Stimulated activated effector memory CD8-positive, alpha-beta T cell treated with anti-CD3 and anti-CD28 coated beads, Interleukin-12 subunit alpha, Interleukin-12 subunit beta, amount 100 ng/mL, for 72 hours (primary cell): ENCODE measurements around the gene RHOC.
A peak's percentile ranks its signal among the peaks of the same experiment; 100 is the strongest.

Source experiments
- ATAC-seq: fragments of 150-1000 bp; cut with Tn5 transposase; 2 replicates; pipeline ENCODE4 v1.10.0; 2021
- DNase-seq, 2 donors: peaks; one replicate each; pipeline ENCODE4 v3.0.0; 2021 to 2022; ENCODE audit warnings: low spot score in 2 of 2
- H3K27ac Mint-ChIP-seq: one replicate; pipeline ENCODE4 v1.8.0; 2022; ENCODE audit warnings: mild to moderate bottlenecking, mixed read lengths
- H3K36me3 Mint-ChIP-seq: one replicate; pipeline ENCODE4 v1.8.0; 2022; ENCODE audit warnings: mild to moderate bottlenecking, mixed read lengths
- H3K4me1 Mint-ChIP-seq: one replicate; pipeline ENCODE4 v1.8.0; 2022; ENCODE audit warnings: mixed read lengths
- H3K4me3 Mint-ChIP-seq: one replicate; pipeline ENCODE4 v1.8.0; 2022; ENCODE audit warnings: mild to moderate bottlenecking, mixed read lengths
- H3K9me3 Mint-ChIP-seq: one replicate; pipeline ENCODE4 v1.8.0; 2022; ENCODE audit warnings: mixed read lengths

The RHOC gene

DNA sequence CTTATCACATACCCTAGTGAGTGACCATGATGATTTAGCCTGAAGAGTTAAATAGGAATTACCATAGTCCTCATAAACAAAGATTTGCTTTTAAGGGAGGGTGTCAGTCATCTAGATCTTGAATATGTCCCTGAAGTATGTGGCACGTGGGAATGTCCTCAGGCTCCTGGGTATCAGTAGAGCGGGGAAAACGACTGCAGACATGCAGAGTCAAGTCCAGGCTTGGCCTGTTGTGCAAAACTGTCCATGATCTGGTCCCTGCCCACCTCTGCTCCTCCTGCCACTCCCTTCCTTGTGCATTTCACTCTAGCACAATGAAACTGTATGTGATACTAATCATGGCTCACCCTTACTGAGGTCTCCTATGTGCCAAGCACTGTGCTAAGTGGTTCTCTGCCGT lies 19.6 kb downstream of the RHOC start:
- no peaks in the 10 kb centered on the region for H3K9me3 Mint-ChIP-seq
- DNase-seq (no peak), ATAC-seq (no peak)
- no peak overlapping the region for H3K4me3 Mint-ChIP-seq
- peaks cover 20% of the 10 kb centered on the region for H3K4me1 Mint-ChIP-seq
- peaks cover 16% of the 10 kb centered on the region for H3K36me3 Mint-ChIP-seq
- no peak overlapping the region for H3K27ac Mint-ChIP-seq

GRCh38 chr1:112686835-112687234 lies 20.1 kb downstream of the RHOC start:
- Mint-ChIP-seq H3K36me3 (peaks cover 16% of the 10 kb centered on the region), H3K4me1 (peaks cover 20% of the 10 kb centered on the region), H3K4me3 (no peak overlapping the region), H3K27ac (no peak overlapping the region), H3K9me3 (no peaks in the 10 kb centered on the region)
- ATAC-seq (peak; percentile 53), DNase-seq (no peak)

DNA sequence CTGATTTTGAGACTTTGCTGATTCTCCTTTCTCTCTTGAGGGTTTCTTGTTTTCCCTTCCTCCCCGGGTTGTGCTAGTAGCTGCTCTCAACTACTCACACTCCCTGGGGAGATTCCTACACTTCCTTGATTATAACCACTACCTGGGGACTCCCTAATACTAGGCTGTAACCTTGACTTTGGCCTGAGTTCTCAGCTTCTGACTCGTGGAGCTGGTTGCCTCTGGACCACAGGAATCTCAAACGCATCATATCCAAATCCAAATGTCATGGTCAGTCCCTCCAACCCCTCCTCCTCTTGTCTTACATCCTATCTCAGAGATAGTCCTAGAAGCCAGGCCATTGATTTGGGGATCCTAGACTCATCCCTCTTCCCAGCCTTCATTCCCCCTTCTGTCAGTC lies 20.5 kb downstream of the RHOC start:
- DNase-seq, result no peak
- no peak for ATAC-seq
- H3K36me3 Mint-ChIP-seq, result peaks cover 16% of the 10 kb centered on the region
- no peaks in the 10 kb centered on the region for H3K9me3 Mint-ChIP-seq
- no peak overlapping the region for H3K4me3 Mint-ChIP-seq
- H3K4me1 Mint-ChIP-seq, result peaks cover 20% of the 10 kb centered on the region
- no peak overlapping the region for H3K27ac Mint-ChIP-seq

GRCh38 chr1:112685913-112686312 lies 21.0 kb downstream of the RHOC start:
- Mint-ChIP-seq H3K36me3 (peaks cover 14% of the 10 kb centered on the region), H3K4me1 (peaks cover 20% of the 10 kb centered on the region), H3K9me3 (no peaks in the 10 kb centered on the region), H3K27ac (no peak overlapping the region), H3K4me3 (no peak overlapping the region)
- DNase-seq (no peak), ATAC-seq (no peak)

DNA sequence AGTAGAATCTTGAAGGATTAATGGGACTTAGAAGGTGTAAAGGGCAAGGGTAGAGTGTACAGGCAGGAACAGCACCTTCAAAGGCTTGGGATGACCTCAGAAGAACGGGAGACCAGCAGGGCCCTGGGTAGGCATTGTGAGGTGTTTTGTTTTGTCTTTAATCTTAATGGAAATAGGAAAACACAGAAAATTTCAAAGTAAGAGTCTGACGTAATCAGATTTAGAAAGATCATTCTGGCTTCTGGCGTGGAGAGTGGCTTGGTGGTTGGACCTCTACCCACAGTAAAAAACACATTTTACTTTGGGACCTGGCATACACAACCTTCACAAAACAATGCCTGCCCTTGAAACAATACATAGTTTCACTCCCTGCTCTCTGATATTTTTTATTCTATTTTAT lies 28.3 kb downstream of the RHOC start:
- no peak for ATAC-seq
- H3K27ac Mint-ChIP-seq, result no peak overlapping the region
- no peaks in the 10 kb centered on the region for H3K9me3 Mint-ChIP-seq
- H3K4me3 Mint-ChIP-seq, result no peak overlapping the region
- DNase-seq, result no peak
- peaks cover 43% of the 10 kb centered on the region for H3K4me1 Mint-ChIP-seq
- H3K36me3 Mint-ChIP-seq, result peaks cover 14% of the 10 kb centered on the region

DNA sequence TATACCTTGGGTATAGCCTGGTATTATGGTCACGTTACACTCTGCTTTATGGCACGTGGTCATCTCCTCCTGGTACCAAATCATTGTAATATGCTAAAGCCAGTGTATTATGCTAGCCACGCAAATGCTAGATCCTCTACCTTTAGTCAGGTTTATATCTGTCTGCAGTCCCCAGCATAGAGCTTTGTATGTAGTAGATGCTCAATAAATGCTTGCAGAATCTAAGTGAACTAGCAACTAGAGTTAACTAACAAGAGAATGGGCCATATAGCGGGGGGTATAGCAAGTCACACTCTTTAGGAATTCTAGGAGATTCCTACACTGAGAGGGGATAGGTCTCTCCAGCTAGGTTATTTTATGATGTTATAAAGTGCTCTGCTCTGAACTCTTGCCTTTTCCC lies 29.4 kb downstream of the RHOC start:
- no peaks in the 10 kb centered on the region for H3K9me3 Mint-ChIP-seq
- no peak overlapping the region for H3K4me3 Mint-ChIP-seq
- DNase-seq, result no peak
- peaks cover 25% of the 10 kb centered on the region for H3K36me3 Mint-ChIP-seq
- H3K4me1 Mint-ChIP-seq, result peaks cover 51% of the 10 kb centered on the region
- H3K27ac Mint-ChIP-seq, result no peak overlapping the region
- no peak for ATAC-seq

- no peak overlapping the region for H3K27ac Mint-ChIP-seq
These were observed 30.4 kb downstream of the RHOC start for GRCh38 chr1:112676543-112676942.

DNA sequence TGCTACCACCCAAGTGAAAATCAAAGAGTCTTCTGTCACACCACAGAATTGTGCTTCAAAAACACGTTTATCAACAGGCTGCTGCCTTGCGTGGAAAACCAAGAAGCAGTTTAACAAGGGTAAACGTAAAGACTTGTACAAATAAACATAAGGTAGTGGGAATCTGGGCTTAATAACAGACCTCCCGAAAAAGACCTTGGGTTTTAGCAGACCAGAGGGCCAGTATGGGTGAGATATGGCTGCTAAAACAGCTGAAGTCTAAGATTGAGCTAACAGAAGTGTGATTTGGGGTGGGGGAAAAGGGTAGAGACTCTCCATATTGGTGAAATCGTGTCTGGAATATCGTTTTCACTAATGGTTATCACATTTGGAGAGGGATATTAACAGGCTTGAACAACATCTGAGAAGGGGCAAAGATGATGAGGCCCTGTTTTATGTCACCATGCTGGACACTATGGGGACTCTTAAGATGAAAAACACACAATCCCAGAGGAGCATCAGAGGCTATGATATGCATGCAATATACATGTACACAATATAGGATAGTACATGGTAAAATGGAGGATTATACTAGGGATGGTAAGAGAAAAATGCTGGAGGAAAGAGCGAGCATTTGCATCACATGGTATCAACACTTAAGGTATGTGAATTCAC lies 31.1 kb downstream of the RHOC start:
- peak overlapping the region; percentile 99 for H3K27ac Mint-ChIP-seq
- H3K4me3 Mint-ChIP-seq, result peak overlapping the region; percentile 95
- DNase-seq (no peak), ATAC-seq (no peak)
- H3K9me3 Mint-ChIP-seq, result no peaks in the 10 kb centered on the region
- H3K4me1 Mint-ChIP-seq, result peaks cover 56% of the 10 kb centered on the region
- peaks cover 42% of the 10 kb centered on the region for H3K36me3 Mint-ChIP-seq

More at GRCh38 chr1:112676543-112676942, 30.4 kb downstream of the RHOC start:
- ATAC-seq (no peak), DNase-seq (no peak)
- Mint-ChIP-seq H3K4me1 (peaks cover 56% of the 10 kb centered on the region), H3K4me3 (no peak overlapping the region), H3K9me3 (no peaks in the 10 kb centered on the region), H3K36me3 (peaks cover 35% of the 10 kb centered on the region)

DNA sequence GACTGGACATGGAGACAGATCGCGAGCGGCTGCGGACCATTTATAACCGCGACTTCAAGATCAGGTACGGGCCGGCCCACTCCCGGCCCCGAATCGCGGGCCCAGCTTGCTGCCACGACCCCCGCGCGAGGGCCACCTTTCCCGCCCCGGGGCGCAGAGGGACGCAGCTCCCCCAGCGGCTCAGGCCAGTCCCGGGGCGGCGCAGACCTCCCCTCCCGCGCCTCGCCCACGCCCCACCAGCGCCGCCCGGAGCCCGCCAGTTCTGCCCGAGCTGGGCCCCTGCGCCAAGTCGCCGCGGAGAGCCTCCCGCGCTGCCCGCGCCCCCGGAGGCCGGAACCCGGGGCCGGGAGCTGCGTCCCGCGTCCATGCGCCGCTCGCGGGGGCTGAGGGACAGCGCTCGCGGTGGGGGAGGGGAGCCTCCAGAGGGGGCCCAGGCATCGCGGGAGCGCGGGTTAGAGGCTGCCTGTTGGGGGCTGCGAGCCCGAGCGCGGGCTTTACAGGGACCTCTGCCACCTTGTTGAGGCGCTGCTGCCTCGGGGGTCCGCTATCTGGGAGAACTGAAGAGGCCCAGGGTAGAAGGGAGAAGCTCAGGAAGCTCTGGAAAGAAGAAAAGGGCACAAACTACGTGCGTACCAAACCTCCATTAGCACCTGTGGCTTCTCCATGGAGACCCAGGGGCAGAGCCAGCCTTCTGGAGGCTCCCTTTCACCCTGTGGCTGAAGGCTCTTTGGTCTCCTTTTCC lies 31.8 kb downstream of the RHOC start:
- H3K4me1 Mint-ChIP-seq, result peaks cover 56% of the 10 kb centered on the region
- H3K36me3 Mint-ChIP-seq, result peaks cover 49% of the 10 kb centered on the region
- peak; percentile 75 for ATAC-seq
- peak; percentile 46 to 76 for DNase-seq
- no peaks in the 10 kb centered on the region for H3K9me3 Mint-ChIP-seq
- peak overlapping the region; percentile 95 for H3K4me3 Mint-ChIP-seq
- H3K27ac Mint-ChIP-seq, result peak overlapping the region; percentile 99

DNA sequence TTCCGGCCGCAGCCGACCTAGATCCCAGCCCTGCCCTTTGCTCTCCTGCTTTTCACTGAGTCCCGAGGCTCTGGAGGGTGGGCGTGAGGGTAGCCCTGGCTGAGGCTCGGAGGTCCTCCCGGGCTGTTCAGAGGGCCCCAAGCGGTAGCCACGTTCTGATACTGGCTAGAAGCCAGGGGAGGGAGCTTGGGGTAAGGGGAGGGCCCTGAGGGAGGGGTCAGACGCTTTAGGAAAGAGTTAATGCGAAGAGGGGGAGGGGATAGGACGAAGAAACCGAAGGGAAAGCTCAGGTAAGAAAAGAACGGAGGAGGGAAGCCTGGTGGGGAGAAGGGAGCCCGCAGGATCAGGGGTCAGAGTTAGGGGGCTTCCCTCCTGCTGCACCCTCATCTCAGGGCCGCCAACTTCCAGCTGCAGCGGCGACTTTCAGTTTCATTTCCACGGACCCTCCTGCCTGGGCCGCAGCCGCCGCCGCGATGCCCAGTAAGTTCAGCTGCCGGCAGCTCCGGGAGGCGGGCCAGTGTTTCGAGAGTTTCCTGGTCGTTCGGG lies 32.4 kb downstream of the RHOC start, which contains the start of gene MOV10:
Gene MOV10, plus strand, starts transcription at position 220 of the 546 bp plus-strand sequence. Its CDS starts 254 bp downstream, at position 474.
- Mint-ChIP-seq H3K27ac (peak within 1 kb of the TSS; percentile 99), H3K9me3 (no peaks in the 10 kb centered on the region), H3K36me3 (peaks cover 55% of the 10 kb centered on the region), H3K4me3 (peak within 1 kb of the TSS; percentile 95), H3K4me1 (peaks cover 56% of the 10 kb centered on the region)
- ATAC-seq (peak; percentile 83), DNase-seq (peak; percentile 27 to 82)

DNA sequence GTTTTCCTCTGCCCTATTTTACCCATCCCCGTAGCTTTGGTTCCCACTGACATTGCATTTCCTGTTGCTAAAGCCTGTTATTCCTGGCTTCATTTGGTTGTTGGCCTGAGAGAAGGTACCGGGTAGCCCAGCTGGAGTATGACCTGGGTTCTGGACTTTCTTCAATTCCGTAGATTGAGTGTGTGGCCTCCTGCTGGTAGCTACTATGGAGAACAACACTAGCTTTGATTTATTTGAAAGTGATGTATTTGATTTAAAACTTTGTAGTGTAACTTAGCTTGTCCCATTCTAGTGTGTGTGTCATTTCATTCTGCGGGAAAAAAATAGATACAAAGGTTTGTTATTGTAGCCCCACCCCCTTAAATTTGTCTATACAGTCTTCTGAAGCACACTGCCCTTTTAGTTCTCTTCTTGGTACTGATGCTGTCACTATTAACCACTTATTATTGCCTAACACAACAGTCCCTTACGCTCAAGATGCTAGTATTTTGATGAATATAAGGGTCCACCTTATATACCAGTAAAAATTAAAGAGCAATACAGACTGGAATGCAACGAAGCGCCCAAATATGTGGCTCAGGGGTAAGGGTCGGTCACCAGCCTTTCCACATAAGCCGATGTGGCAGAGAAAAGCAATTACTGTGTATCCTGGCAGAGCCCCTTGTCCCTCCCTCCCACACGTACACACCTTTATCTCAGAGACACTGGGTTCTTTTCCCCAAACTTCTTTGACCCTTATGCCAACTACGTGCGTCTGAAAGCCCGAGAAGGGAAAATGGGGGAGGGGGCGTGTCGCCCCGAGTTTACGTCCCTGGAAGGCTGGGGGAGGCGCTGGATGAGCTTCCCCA lies 33.1 kb downstream of the RHOC start:
- peaks cover 62% of the 10 kb centered on the region for H3K36me3 Mint-ChIP-seq
- H3K27ac Mint-ChIP-seq, result peak overlapping the region; percentile 99
- H3K4me3 Mint-ChIP-seq, result peak overlapping the region; percentile 95
- H3K9me3 Mint-ChIP-seq, result no peaks in the 10 kb centered on the region
- H3K4me1 Mint-ChIP-seq, result peaks cover 58% of the 10 kb centered on the region
- ATAC-seq, result no peak
- no peak for DNase-seq

DNA sequence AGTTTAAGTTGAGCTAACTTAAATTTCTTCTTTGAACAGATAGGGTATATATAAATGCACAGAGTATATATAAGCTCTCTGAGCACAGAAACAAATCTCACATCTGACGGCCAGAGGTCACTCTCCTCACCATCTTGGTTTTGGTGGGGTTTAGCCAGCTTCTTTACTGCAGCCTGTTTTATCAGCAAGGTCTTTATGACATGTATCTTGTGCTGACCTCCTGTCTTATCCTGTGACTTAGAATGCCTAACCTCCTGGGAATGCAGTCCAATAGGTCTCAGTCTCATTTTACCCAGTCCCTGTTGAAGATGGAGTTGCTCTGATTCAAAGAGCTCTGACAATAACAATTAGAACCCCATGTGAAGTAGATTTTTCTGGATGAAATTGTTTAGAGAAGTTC lies 34.1 kb downstream of the RHOC start:
- Mint-ChIP-seq H3K9me3 (no peaks in the 10 kb centered on the region), H3K36me3 (peaks cover 72% of the 10 kb centered on the region), H3K4me3 (no peak overlapping the region), H3K27ac (peak overlapping the region; percentile 99), H3K4me1 (peaks cover 61% of the 10 kb centered on the region)
- DNase-seq, result no peak
- no peak for ATAC-seq

- Mint-ChIP-seq H3K4me3 (no peak overlapping the region), H3K4me1 (peaks cover 65% of the 10 kb centered on the region), H3K9me3 (no peaks in the 10 kb centered on the region), H3K36me3 (peaks cover 80% of the 10 kb centered on the region), H3K27ac (peak overlapping the region; percentile 77)
- DNase-seq, result no peak
- no peak for ATAC-seq
These were observed 34.9 kb downstream of the RHOC start for GRCh38 chr1:112672009-112672408.

DNA sequence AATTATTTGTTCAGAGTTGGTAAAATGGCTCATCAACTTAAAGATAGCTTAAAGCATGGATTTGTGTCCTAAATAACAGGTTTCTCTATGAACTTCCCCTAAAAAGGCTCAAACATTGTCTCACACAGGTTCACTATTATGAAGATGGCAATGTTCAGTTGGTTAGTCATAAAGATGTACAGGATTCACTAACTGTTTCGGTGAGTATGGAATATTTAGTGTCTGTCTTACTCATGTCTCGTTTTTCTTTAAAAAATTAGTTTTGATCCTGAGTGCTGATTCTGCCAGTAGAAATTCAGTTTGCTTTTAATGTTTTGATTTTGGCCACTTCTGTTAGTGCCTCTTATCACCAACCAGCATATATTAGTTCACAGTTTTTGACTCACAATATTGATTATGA lies 40.0 kb downstream of the RHOC start:
- peaks cover 34% of the 10 kb centered on the region for H3K4me1 Mint-ChIP-seq
- H3K9me3 Mint-ChIP-seq, result no peaks in the 10 kb centered on the region
- peaks cover 100% of the 10 kb centered on the region for H3K36me3 Mint-ChIP-seq
- H3K27ac Mint-ChIP-seq, result peak overlapping the region; percentile 80
- no peak overlapping the region for H3K4me3 Mint-ChIP-seq
- peak; percentile 88 for ATAC-seq
- no peak for DNase-seq

DNA sequence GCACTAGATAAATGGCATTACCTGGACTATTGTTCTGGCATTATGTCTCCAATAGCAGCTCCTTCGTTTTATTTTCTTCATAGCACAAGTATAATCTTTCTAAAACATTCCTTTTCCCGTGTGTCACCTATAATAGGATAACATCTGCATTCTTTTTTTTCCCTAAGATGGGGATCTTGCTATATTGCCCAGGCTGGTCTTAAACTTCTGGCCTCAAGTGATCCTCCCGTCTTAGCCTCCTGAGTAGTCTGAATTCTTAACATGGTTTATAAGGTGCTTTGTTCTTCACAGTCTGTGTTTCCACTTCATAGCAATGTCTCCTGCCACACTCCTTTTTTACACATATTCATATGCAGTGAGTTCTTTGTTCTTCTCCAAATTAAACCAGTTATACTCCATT lies 41.1 kb downstream of the RHOC start:
- Mint-ChIP-seq H3K9me3 (no peaks in the 10 kb centered on the region), H3K4me3 (no peak overlapping the region), H3K27ac (no peak overlapping the region), H3K36me3 (peaks cover 100% of the 10 kb centered on the region), H3K4me1 (peaks cover 34% of the 10 kb centered on the region)
- ATAC-seq, result no peak
- DNase-seq, result no peak
